ENCODE data around the gene KDM4C. TPM values are rescaled to one million over a fixed set of nuclear protein-coding genes. Genes with fewer than 3 reads are reported as not detected.
"Not testable (repeated sequence)": the region's sequence is repeated elsewhere in the genome, so short reads cannot be mapped to it uniquely, and the experiment has no call there.

Gene KDM4C
- total and polyA plus RNA-seq, 2 of the 13 experiments (the other 11 are each of a cell fraction or from before 2014, with no cell fraction given), result 19.4 to 23.6 TPM

DNA sequence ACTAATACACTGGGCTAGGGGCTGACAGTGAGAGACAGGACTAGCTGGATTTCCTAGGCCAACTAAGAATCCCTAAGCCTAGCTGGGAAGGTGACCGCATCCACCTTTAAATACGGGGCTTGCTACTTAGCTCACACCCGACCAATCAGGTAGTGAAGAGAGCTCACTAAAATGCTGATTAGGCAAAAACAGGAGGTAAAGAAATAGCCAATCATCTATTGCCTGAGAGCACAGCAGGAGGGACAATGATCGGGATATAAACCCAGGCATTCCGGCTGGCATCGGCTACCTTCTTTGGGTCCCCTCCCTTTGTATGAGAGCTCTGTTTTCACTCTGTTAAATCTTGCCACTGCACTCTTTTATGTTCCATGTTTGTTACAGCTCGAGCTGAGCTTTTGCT lies 425.4 kb downstream of the KDM4C start:
- in situ Hi-C loops (cut with HindIII; ENCODE audit: extremely low pct_ligation_motif_present, low pct_unique_long_range_greater_than_20kb), result loop anchor here (25.0 kb wide), 2 partner anchors 271 to 346 kb away; no protein-coding TSS in a partner anchor
- intact Hi-C loops (cut with micrococcal nuclease; ENCODE audit: unreplicated experiment); H3K9me3 ChIP-seq (ENCODE audit: low read length); H3K9ac ChIP-seq (ENCODE audit: insufficient read depth, low read depth, low read length); H2AFZ ChIP-seq (ENCODE audit: low read length); H3K36me3 ChIP-seq (replicated peaks in 1 of 2; ENCODE audit: control insufficient read depth in 1 of 2, insufficient read depth in 2 of 2, low read length in 2 of 2); POLR2A ChIA-PET; H3K27ac ChIP-seq (ENCODE audit: extremely low read length, insufficient read depth, low read length); H3K4me1 ChIP-seq (ENCODE audit: insufficient read depth, low read length); FAIRE-seq; H3K4me2 ChIP-seq (ENCODE audit: low read depth, low read length); CTCF ChIA-PET (ENCODE audit: low intra/inter-chr PET ratio, low total read pairs); H3K79me2 ChIP-seq (ENCODE audit: insufficient read depth, low read length); H4K20me1 ChIP-seq (ENCODE audit: insufficient read depth, low read length); H3K27me3 ChIP-seq (ENCODE audit: control insufficient read depth in 1 of 2, insufficient read depth in 2 of 2, low read length in 2 of 2); BruUV-seq (replicated peaks); H3K4me3 ChIP-seq (replicated peaks in 1 of 3; ENCODE audit: insufficient read depth in 1 of 3, low read depth in 2 of 3, low read length in 3 of 3); ATAC-seq; DNase-seq (ENCODE audit: low spot score): not testable (repeated sequence)
- TF ChIP-seq MAFF (IDR thresholded peaks at IDR 0.05; ENCODE audit: low read depth, low read length), result peak; percentile 91
- TF ChIP-seq MAFK (conservative IDR thresholded peaks at IDR 0.05 in 1 of 2, IDR thresholded peaks at IDR 0.05 in 1 of 2; ENCODE audit: low read length in 2 of 2), result peak; percentile 86 to 91; a peak in 3 of 4 replicates
- 94% methylated on average over 7 of the region's 7 CpGs for WGBS (ENCODE audit: low lambda C conversion rate)

DNA sequence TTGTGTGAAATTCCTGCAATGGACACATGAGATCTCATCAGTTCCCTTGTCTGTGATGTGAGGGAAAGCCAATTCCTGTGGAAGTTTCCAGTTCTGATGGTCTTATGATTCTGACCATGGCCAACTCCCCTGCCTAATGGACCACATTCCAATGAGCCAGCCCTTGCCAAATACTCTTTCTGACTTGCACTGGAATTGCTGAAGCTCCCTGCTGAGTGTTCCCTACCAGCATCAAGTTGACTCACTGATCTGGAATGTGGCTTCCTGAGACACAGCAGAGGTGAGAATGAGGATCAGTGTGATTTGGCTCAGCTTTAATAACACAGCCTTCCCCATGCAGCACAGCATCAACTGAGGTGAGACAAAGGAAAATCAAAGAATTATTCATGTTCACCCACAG lies 427.8 kb downstream of the KDM4C start:
- FAIRE-seq (no peak), ATAC-seq (peak; percentile 60), DNase-seq (ENCODE audit: low spot score) (peak; percentile 42)
- CTCF ChIA-PET (ENCODE audit: low intra/inter-chr PET ratio, low total read pairs), result interaction anchor here (1.1 to 1.6 kb wide), 2 partner anchors 133 to 358 kb away, joined by 4 to 6 read pairs; no protein-coding TSS in a partner anchor
- Histone ChIP-seq H3K79me2 (ENCODE audit: insufficient read depth, low read length) (no peaks in the 10 kb centered on the region), H2AFZ (ENCODE audit: low read length) (no peak overlapping the region), H3K4me1 (ENCODE audit: insufficient read depth, low read length) (no peaks in the 10 kb centered on the region), H4K20me1 (ENCODE audit: insufficient read depth, low read length) (no peaks in the 10 kb centered on the region), H3K9me3 (ENCODE audit: low read length) (peaks cover 4% of the 10 kb centered on the region; the same call in 1 of the 2 replicates), H3K27ac (ENCODE audit: extremely low read length, insufficient read depth, low read length) (no peak overlapping the region), H3K4me3 (replicated peaks in 1 of 3; ENCODE audit: insufficient read depth in 1 of 3, low read depth in 2 of 3, low read length in 3 of 3) (no peak overlapping the region), H3K27me3 (ENCODE audit: control insufficient read depth in 1 of 2, insufficient read depth in 2 of 2, low read length in 2 of 2) (no peaks in the 10 kb centered on the region), H3K4me2 (ENCODE audit: low read depth, low read length) (no peak overlapping the region), H3K9ac (ENCODE audit: insufficient read depth, low read depth, low read length) (no peak overlapping the region), H3K36me3 (replicated peaks in 1 of 2; ENCODE audit: control insufficient read depth in 1 of 2, insufficient read depth in 2 of 2, low read length in 2 of 2) (no peaks in the 10 kb centered on the region; a peak in 1 of 5 replicates)
- peak; percentile 39 for TF ChIP-seq TEAD3 (CRISPR knock-in tag; optimal IDR thresholded peaks at IDR 0.05; ENCODE audit: borderline replicate concordance)
- TF ChIP-seq KAT7 (CRISPR knock-in tag; IDR thresholded peaks at IDR 0.05; ENCODE audit: borderline replicate concordance), result no peak
- TF ChIP-seq GLI4 (CRISPR knock-in tag; IDR thresholded peaks at IDR 0.05; ENCODE audit: borderline replicate concordance), result no peak
- no peak for TF ChIP-seq ZSCAN31 (CRISPR knock-in tag; IDR thresholded peaks at IDR 0.05; ENCODE audit: low read depth)
- TF ChIP-seq BORCS8-MEF2B (CRISPR knock-in tag; IDR thresholded peaks at IDR 0.05), result no peak
- TF ChIP-seq ZNF614 (CRISPR knock-in tag; IDR thresholded peaks at IDR 0.05; ENCODE audit: borderline replicate concordance), result no peak
- peak; percentile 80 for TF ChIP-seq FOSL2 (CRISPR knock-in tag; IDR thresholded peaks at IDR 0.05)
- no peak for TF ChIP-seq DNMT3B (CRISPR knock-in tag; conservative IDR thresholded peaks at IDR 0.05)
- POLR2A ChIA-PET, result no interaction called here
- BruUV-seq (replicated peaks), result no TSS peak
- in situ Hi-C loops (cut with HindIII; ENCODE audit: extremely low pct_ligation_motif_present, low pct_unique_long_range_greater_than_20kb) (loop anchor here (25.0 kb wide), 2 partner anchors 273 to 348 kb away; no protein-coding TSS in a partner anchor), intact Hi-C loops (cut with micrococcal nuclease; ENCODE audit: unreplicated experiment) (loop anchor here (1.0 kb wide), 2 partner anchors 133 to 358 kb away; no protein-coding TSS in a partner anchor)
